GM19351 (cell line): ENCODE data around the gene KCNJ11.

Experiments used
- ATAC-seq: cut with Tn5 transposase; IDR thresholded peaks from one replicate; pipeline ENCODE4 v1.9.1; 2021; ENCODE audit warnings: mild to moderate bottlenecking, moderate library complexity; ENCODE audit not compliant: unreplicated experiment

KCNJ11 gene

DNA sequence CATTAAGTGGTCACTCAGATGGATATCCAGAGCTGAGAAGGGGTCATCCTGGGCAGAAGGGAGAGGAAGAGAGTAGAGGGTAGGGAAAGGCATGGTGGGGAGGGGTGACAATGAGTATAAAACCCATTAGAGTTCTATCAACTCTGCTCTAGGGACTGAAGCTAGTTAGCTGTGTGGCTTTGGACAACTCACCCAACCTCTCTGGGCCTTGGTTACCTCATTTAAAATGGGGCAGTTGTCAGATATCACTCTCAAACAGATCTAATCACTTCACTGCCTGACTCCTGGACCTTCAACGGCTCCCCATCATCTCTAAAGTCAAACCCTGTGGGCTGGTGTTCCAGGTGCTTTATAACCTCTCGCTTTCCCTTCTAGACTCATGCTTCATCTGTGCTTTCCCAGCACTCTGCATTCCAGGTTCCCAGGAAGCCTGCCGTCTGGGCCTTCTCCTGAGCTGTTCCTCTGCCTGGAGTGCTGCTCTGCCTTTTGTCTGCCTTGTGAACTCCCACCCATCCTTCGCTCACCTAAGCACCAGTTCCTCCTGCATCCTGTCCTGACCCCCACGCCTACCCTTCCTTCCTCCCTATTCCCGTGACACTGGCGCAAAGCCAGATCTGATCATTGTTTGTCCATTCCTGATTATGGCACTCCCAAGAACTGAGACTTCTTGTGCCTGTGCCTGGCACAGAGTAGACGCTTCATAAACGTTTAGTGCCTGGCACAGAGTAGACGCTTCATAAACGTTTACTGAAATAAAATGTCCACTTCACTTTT is 22.3 kb upstream of the KCNJ11 start:
- no peak for ATAC-seq

DNA sequence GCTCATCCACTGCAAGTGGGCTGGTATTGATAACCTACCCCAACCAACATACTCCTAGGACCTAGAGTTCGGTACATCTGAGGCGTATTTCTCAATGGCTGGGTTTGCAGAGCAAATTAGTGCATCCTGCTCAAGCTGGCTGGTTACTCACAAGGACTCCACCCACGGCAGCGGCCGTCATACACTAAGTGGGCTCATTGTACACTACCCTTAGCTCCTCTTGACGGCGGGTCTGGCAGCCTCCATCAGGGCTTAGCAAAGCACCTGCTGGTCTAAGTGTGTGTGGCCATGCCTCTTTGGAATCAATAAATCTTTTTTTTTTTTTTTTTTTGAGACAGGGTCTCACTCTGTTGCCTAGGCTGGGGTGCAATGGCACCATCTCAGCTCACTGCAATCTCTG is 20.2 kb upstream of the KCNJ11 start:
- ATAC-seq, result no peak

DNA sequence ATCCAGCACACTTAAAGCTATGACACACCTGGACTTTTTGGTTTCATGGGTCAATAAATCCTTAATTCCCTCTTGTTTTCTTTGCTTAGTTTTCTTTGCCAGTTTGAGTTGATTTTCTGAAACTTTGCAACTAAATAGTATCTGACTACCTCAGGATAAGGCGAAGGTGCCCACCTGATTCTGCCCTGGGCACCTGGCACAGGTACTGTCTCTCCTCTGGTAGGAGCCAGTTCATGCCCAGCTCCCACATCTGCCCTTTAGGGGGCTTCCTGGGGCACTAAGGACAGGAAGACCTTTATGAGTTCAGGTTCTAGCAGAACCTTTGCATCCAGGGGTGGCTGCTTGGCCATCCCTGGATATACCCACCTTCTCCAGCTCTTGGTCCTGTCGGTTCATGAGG is 19.6 kb upstream of the KCNJ11 start:
- ATAC-seq, result no peak

DNA sequence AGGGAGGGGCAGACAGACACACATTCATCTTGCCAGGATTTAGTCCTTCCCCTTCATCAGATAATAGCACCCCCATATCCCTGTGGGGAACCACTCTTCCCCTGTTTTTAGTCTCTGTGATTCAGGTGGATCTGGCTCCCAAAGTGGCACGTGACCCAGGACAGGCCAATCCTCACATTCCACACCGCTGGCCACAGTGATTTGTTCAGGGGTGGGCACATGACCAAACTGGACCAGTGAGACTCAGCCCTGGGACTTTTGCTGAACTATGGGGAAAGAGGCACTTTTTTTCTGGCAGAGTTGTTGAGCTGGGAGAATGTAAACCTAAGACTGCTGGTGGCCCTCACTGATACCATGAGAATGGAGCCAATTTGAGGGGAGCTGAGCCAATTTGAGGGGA is 19.1 kb upstream of the KCNJ11 start:
- ATAC-seq, result no peak

GRCh38 chr11:17406818-17407149 is 18.3 kb upstream of the KCNJ11 start:
- no peak for ATAC-seq

- no peak for ATAC-seq
These were observed 17.8 kb upstream of the KCNJ11 start for GRCh38 chr11:17406082-17406817.

DNA sequence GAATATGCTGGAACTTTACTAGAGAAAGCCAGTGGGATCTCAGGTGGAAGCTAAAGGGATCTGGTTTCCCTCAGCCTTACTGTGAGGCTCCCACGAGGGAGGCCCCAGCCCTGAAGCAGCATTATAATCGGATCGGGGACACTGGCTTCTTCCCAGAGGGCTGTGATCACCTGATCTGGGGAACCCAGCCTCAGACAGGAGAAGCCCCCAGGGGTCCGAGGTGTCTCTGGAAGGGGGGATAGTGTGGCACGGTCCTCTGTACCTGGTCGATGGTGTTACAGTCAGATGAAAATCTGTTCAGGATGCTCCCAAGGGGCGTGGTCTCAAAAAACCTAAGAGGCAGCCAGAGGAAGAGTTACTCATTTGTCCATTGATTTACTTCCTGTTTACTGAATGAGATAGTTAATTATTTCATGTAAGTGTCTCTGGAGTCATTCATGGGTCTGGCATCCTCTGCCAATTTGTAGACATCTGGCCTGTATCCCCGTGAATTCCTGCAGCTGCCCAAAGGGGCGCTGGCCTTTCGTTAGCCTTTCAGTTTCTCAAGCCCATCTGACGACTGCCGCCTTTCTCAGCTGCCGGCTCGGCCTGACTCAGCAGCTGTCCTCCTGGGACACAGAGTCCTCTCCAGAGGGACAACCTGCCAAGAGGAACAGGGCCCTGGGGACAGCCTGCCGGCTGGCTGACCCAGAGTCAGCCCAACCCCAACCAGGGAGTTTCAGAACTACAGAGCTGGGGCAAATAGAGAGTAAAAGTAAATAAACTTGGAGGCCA is 17.0 kb upstream of the KCNJ11 start:
- ATAC-seq, result no peak

DNA sequence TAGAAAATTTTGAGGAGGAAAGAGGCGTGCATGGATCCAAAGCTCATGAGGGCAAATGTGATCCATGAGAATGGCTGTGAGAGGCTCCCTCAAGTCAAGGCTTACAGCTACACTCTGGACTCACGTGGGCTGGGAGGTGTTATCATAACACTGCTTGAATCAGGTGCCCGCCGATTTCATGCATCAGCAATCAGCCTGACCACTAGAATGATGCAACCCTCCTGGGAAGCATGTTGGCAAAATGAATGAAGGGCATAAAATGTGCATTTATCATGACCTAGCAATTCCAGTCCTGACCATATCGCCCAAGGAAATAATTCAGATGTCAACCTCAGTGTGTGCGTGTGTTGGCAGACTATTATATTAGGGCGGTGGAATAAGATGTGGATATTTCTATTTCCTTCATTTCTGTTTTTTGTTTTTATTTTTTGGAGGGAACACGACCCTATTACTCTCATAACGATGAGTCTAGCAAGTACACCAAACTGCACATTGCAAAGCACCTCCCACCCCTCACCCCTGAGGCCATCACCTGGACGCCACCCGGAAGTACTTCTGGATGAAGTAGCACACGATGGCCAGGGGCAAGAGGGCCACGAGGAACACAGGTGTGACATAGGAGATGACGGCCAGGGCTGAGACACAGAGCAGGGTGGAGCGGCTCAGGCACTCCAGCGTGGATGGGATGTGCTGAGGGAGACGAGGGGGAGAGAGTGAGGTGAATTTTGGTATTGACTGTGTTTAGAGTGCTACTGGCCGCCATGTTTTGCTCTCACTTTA is 15.7 kb upstream of the KCNJ11 start:
- no peak for ATAC-seq

GRCh38 chr11:17402486-17402885 is 14.0 kb upstream of the KCNJ11 start:
- no peak for ATAC-seq

GRCh38 chr11:17401841-17402240 is 13.4 kb upstream of the KCNJ11 start:
- ATAC-seq, result no peak

DNA sequence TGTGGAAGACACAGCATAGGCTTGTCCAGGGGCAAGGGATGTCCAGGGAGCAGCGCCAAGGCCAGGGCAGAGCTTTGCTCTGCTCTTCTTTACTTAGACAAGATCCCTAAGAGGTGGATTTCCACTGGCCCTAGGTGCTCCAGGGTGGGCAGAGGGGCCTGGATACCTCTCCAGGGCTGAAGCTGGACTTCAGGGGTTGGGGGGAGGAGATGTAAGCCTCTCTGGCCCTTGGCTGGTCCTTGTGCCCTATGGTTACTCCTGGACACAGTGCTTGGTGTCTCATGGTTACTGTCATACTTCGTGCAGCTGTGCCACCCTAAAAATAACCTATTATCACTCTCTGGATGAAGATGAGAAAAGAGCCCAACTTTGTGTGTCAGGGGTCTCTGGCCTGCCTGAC is 12.9 kb upstream of the KCNJ11 start:
- ATAC-seq, result no peak

DNA sequence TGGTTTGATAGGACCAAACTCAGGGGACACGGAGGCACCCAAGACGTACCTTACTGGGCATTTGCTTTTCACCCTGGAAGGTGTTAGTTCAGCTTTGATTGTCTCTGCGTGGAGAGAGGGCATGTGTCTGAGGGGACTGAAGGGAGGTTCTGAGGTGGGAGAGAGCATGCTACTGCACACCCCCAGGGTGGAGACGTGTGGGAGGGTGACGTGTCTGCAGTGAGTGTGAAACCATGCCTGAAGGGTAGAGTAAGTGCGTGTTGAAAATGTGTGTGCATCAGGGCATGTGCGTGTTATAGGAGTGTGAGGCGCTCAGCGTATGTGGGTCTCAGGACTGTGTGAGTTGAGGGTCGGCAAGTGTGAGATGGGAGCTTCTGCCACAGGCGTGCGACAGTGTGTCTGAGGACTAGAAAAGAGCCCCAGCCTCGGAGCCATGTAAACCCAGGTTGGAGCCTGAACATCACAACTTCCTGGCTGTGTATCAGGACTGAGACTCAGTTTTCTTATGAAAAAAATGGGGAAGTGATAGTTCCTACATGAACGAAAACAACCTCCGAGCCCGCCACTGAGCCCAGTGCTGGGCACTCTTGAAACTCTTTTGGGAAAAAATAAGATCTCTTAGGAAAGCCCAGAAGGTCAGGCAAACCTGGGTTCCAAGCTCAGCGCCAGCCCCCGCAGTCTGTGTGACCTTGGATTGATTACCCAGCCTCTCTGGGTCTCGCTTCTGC is 11.8 kb upstream of the KCNJ11 start:
- peak; percentile 80 for ATAC-seq

DNA sequence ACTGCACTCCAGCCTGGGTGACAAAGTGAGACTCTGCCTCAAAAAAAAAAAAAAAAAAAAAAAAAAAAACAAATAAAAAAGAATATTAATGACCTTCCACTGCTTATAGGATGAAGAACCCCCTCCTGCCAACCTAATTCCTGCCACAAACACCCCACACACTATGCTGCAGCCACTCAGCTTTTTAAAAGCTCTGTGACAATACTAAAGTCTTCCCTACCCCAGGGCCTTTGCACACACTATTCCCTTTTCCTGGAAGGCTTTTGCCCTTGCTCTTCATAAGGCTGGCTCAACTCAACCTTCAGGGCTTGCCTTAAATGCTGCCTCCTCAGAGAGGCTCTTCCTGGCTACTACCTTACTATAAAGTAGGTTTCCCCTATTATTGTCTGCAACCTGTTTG is 10.8 kb upstream of the KCNJ11 start:
- ATAC-seq, result no peak

GRCh38 chr11:17397311-17398002 is 9.0 kb upstream of the KCNJ11 start:
- ATAC-seq, result no peak

- no peak for ATAC-seq
These were observed 8.3 kb upstream of the KCNJ11 start for GRCh38 chr11:17396598-17397310.

- ATAC-seq, result no peak
These were observed 7.5 kb upstream of the KCNJ11 start for GRCh38 chr11:17395978-17396377.

DNA sequence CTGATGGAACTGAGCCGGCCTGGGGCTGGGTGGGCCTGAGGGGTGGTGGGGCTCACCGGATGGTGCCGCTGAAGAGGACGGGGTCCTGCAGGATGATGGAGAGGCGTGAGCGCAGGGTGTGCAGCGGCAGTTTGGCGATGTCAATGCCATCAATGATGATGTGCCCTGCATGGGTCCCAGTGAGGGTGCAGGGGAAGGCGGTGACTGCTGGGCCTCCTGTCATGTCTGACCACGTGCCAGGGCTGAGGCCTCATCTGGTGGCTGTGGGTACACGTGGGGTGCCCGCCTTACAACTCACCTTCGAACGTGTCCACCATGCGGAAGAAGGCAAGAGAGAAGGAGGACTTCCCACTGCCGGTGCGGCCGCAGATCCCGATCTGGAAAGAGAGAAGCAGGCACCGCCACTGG is 7.1 kb upstream of the KCNJ11 start:
- ATAC-seq, result no peak

- no peak for ATAC-seq
These were observed 6.4 kb upstream of the KCNJ11 start for GRCh38 chr11:17394743-17395390.

GRCh38 chr11:17393472-17393871 is 5.0 kb upstream of the KCNJ11 start:
- ATAC-seq, result no peak
